Osteocyte (in vitro differentiated cells): Measurements from ENCODE around the gene NR1I2. TPM values are rescaled to one million over a fixed set of nuclear protein-coding genes. Genes with fewer than 3 reads are reported as not detected.

Experiments used
- DNase-seq: peaks from one replicate; pipeline ENCODE4 v3.0.0; 2021; ENCODE audit warnings: mixed read lengths; ENCODE audit not compliant: unreplicated experiment; ENCODE audit errors: extremely low spot score
- H3K27ac Mint-ChIP-seq: one replicate; pipeline ENCODE4 v1.8.0; 2021; ENCODE audit warnings: mild to moderate bottlenecking, mixed read lengths; ENCODE audit not compliant: unreplicated experiment
- H3K27me3 Mint-ChIP-seq: one replicate; pipeline ENCODE4 v1.8.0; 2021; ENCODE audit warnings: mixed read lengths; ENCODE audit not compliant: unreplicated experiment
- H3K36me3 Mint-ChIP-seq: one replicate; pipeline ENCODE4 v1.8.0; 2021; ENCODE audit warnings: mixed read lengths; ENCODE audit not compliant: unreplicated experiment
- H3K4me1 Mint-ChIP-seq: one replicate; pipeline ENCODE4 v1.8.0; 2021; ENCODE audit warnings: mixed read lengths; ENCODE audit not compliant: unreplicated experiment
- H3K4me3 Mint-ChIP-seq: one replicate; pipeline ENCODE4 v1.8.0; 2021; ENCODE audit warnings: mild to moderate bottlenecking, moderate library complexity, mixed read lengths; ENCODE audit not compliant: unreplicated experiment
- H3K9me3 Mint-ChIP-seq: one replicate; pipeline ENCODE4 v1.8.0; 2021; ENCODE audit warnings: mixed read lengths; ENCODE audit not compliant: unreplicated experiment
- total RNA-seq: library from RNA; stranded (reverse); gene quantifications from 2 replicates; pipeline ENCODE4 v1.2.1, GENCODE V29; 2021
- TF ChIP-seq, protein P1 (sequence below): fragments of 200-600 bp; sonication (generic); IDR thresholded peaks from 2 replicates; pipeline ENCODE4 v1.5.0; 2021; ENCODE audit warnings: antibody characterized with exemption, mild to moderate bottlenecking, moderate library complexity

The NR1I2 gene
- total RNA-seq, 1 donor from 2014 or later: not detected

DNA sequence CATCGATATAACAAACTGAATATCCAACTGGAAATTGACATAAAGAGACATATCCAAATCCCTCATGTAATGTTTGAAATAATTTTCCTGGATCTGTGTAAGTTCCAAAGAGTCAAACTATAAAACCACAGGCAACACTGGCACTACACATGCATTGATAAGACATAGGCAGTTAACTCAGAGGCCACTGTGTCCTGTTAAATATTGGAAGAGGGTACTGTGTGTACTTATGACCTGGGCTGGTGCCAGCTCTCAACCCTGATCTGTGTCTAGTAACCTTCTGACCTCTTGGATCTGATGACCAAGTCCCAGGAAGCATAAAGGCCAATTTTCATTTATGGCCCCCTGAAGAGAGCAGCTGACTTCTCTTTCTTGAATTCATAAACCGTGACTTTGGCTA is 4.5 kb downstream of the NR1I2 start:
- TF ChIP-seq, protein P1, sequence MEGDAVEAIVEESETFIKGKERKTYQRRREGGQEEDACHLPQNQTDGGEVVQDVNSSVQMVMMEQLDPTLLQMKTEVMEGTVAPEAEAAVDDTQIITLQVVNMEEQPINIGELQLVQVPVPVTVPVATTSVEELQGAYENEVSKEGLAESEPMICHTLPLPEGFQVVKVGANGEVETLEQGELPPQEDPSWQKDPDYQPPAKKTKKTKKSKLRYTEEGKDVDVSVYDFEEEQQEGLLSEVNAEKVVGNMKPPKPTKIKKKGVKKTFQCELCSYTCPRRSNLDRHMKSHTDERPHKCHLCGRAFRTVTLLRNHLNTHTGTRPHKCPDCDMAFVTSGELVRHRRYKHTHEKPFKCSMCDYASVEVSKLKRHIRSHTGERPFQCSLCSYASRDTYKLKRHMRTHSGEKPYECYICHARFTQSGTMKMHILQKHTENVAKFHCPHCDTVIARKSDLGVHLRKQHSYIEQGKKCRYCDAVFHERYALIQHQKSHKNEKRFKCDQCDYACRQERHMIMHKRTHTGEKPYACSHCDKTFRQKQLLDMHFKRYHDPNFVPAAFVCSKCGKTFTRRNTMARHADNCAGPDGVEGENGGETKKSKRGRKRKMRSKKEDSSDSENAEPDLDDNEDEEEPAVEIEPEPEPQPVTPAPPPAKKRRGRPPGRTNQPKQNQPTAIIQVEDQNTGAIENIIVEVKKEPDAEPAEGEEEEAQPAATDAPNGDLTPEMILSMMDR: no peak
- Mint-ChIP-seq H3K4me1 (no peaks in the 10 kb centered on the region), H3K36me3 (no peaks in the 10 kb centered on the region), H3K27ac (no peak overlapping the region), H3K27me3 (no peaks in the 10 kb centered on the region), H3K4me3 (no peak overlapping the region), H3K9me3 (peaks cover 6% of the 10 kb centered on the region)
- DNase-seq: no peak

DNA sequence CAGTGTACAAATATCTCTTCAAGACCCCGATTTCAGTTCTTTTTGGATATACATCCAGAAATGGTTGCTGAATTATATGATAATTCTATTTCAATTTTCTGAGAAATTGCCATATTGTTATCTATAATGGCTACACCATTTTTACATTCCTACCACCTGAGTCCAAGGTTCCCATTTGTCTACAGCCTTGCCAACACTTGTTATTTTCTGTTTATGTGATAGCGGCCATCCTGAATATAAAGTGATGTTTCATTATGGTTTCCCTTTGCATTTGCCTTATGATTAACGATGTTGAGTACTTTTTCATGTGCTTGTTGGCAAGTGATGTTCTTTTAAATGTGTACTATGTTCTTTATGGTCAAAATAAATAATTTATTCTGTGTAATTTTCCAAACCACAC is 8.5 kb downstream of the NR1I2 start:
- Mint-ChIP-seq H3K4me3 (no peak overlapping the region), H3K36me3 (no peaks in the 10 kb centered on the region), H3K27me3 (no peaks in the 10 kb centered on the region), H3K9me3 (peaks cover 6% of the 10 kb centered on the region), H3K27ac (no peak overlapping the region), H3K4me1 (peaks cover 2% of the 10 kb centered on the region)
- TF ChIP-seq, protein P1: no peak
- no peak for DNase-seq

DNA sequence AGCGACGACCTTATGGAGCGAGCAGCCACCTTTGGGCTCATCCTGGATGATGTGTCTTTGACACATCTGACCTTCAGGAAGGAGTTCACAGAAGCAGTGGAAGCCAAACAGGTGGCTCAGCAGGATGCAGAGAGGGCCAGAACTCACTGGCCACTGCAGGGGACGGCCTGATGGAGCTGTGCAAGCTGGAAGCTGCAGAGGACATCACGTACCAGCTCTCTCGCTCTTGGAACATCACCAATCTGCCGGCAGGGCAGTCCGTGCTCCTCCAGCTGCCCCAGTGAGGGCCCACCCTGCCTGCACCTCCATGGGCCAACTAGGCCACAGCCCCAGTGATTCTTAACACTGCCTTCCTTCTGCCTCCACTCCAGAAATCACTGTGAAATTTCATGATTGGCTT is 10.4 kb downstream of the NR1I2 start:
- no peaks in the 10 kb centered on the region for H3K36me3 Mint-ChIP-seq
- TF ChIP-seq, protein P1: no peak
- H3K4me1 Mint-ChIP-seq: peaks cover 4% of the 10 kb centered on the region
- DNase-seq: peak; percentile 77
- no peak overlapping the region for H3K4me3 Mint-ChIP-seq
- H3K9me3 Mint-ChIP-seq: peaks cover 6% of the 10 kb centered on the region
- no peak overlapping the region for H3K27ac Mint-ChIP-seq
- no peaks in the 10 kb centered on the region for H3K27me3 Mint-ChIP-seq

DNA sequence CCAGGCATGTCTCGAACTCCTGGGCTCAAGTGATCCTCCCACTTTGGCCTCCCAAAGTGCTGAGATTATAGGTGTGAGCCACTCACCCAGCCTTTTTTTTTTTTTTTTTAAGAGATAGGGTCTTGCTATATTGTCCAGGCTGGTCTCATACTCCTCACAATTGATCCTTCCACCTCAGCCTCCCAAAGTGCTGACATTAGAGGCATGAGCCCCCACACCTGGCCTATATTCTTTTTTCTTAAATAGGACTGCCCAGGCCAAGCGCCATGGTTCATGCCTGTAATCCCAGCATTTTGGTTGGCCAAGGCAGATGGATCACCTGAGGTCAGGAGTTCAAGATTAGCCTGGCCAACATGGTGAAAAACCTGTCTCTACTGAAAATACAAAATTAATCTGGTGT is 12.5 kb downstream of the NR1I2 start:
- no peaks in the 10 kb centered on the region for H3K27me3 Mint-ChIP-seq
- H3K4me1 Mint-ChIP-seq: peaks cover 4% of the 10 kb centered on the region
- DNase-seq: peak; percentile 38
- H3K36me3 Mint-ChIP-seq: no peaks in the 10 kb centered on the region
- H3K4me3 Mint-ChIP-seq: no peak overlapping the region
- H3K9me3 Mint-ChIP-seq: peaks cover 6% of the 10 kb centered on the region
- no peak overlapping the region for H3K27ac Mint-ChIP-seq
- TF ChIP-seq, protein P1: no peak

DNA sequence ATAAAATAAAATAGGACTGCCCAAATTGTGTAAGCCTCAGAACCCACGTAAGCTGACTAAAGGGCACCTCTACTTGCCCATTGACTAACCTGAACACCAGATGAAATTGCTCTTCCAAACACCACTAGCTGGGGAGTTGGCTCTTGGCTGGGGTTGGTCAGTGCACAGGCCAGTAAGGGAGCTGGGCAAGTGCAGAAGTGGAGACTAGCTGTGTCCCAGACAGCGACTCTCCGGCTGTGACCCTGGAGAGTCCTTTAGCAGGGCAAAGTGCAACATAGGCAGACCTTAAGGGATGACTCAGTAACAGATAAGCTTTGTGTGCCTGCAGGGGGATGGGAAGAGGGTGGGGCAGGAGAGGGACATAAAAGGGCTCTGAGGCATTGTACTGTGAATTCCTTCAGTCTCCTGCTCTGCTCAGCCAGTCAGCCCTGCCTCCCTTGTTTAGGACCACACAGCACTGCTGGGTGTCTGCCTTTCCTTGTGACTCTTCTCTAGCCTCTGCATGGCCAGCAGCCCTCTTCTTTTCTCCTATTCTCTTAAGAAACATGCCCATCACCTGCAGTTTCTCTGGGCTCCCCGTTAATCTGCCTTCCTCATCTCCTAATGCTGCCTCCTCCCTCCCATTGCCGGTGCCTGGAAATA is 13.2 kb downstream of the NR1I2 start:
- H3K9me3 Mint-ChIP-seq: peaks cover 6% of the 10 kb centered on the region
- H3K27ac Mint-ChIP-seq: no peak overlapping the region
- peak; percentile 56 for DNase-seq
- no peaks in the 10 kb centered on the region for H3K27me3 Mint-ChIP-seq
- peaks cover 4% of the 10 kb centered on the region for H3K4me1 Mint-ChIP-seq
- H3K36me3 Mint-ChIP-seq: no peaks in the 10 kb centered on the region
- TF ChIP-seq, protein P1: no peak
- no peak overlapping the region for H3K4me3 Mint-ChIP-seq
